HCT116 (cell line): ENCODE measurements around the gene ZWINT. TPM values are rescaled to one million over a fixed set of nuclear protein-coding genes. Genes with fewer than 3 reads are reported as not detected.

ENCODE experiments used
- ATAC-seq: fragments of 200-7000 bp; cut with Tn5 transposase; 2 replicates; pipeline ENCODE4 v1.9.1; 2020; ENCODE audit warnings: mild to moderate bottlenecking, moderate library complexity
- BruUV-seq: library from RNA; stranded (reverse); fragments of 400-500 nt; replicated peaks from 2 replicates; lab custom pipeline; 2021; lab: Mats Ljungman, UMichigan
- CTCF ChIA-PET: fragments of 300-600 bp; sonication (Branson Sonifier 250); formaldehyde crosslinking; loops from one replicate; lab custom pipeline; 2021; ENCODE audit warnings: antibody characterized with exemption; lab: Charles Lee
- POLR2A ChIA-PET: fragments of 300-600, 350-600 bp; sonication (Branson Sonifier 250); formaldehyde crosslinking; loops from one replicate; lab custom pipeline; 2021; ENCODE audit warnings: antibody characterized with exemption; lab: Charles Lee
- RAD21 ChIA-PET, 2 experiments: fragments of 300-600 bp; sonication (Branson Sonifier 250); formaldehyde crosslinking; loops; one replicate each; lab custom pipeline; 2023; ENCODE audit warnings: low total read pairs in 2 of 2; ENCODE audit not compliant: uncharacterized antibody in 2 of 2, unreplicated experiment in 2 of 2, low non-redundant PET in 1 of 2; lab: Charles Lee
- DNase-seq: peaks from one replicate; pipeline ENCODE4 v3.0.0-alpha.2; 2010; ENCODE audit warnings: low read depth, low spot score
- H2AFZ ChIP-seq: fragments of 200-600 bp; shearing (Covaris generic), sonication (generic); 2 replicates; pipeline ENCODE4 v1.6.1; 2017; ENCODE audit warnings: low read depth, mixed run types, mixed read lengths, antibody characterized with exemption, low read length; ENCODE audit not compliant: poor library complexity, severe bottlenecking
- H3K27ac ChIP-seq: 2 replicates; pipeline ENCODE4 v1.5.1; 2012; ENCODE audit warnings: low read depth, low read length
- H3K27me3 ChIP-seq: fragments of 200-600 bp; sonication (generic); 2 replicates; pipeline ENCODE4 v1.6.1; 2016; ENCODE audit warnings: mixed run types, low read length, mixed read lengths; ENCODE audit not compliant: insufficient read depth
- H3K36me3 ChIP-seq, 2 experiments: fragments of 200-500 bp in 1 of 2; fragments of 200-600 bp in 1 of 2; sonication (Bioruptor generic) in 1 of 2; sonication (generic) in 1 of 2; 2 replicates each; pipeline versions ENCODE4 v1.5.1 to v1.6.1; 2014 to 2016; ENCODE audit warnings: low read length in 2 of 2, inconsistent platforms in 1 of 2, mixed read lengths in 1 of 2, mixed run types in 1 of 2; ENCODE audit not compliant: insufficient read depth in 2 of 2, control insufficient read depth in 1 of 2
- H3K4me1 ChIP-seq, 2 experiments: fragments of 200-600 bp in 1 of 2; sonication (generic) in 1 of 2; 2 replicates each; pipeline versions ENCODE4 v1.5.1 to v1.6.1; 2012 to 2017; ENCODE audit warnings: low read length in 2 of 2, inconsistent platforms in 1 of 2, mild to moderate bottlenecking in 1 of 2, mixed read lengths in 1 of 2, mixed run types in 1 of 2, moderate library complexity in 1 of 2; ENCODE audit not compliant: insufficient read depth in 2 of 2, control insufficient read depth in 1 of 2
- H3K4me2 ChIP-seq: fragments of 200-600 bp; sonication (generic); 2 replicates; pipeline ENCODE4 v1.6.1; 2017; ENCODE audit warnings: mixed run types, low read length, mixed read lengths
- H3K4me3 ChIP-seq, 2 experiments: fragments of 200-600 bp in 1 of 2; sonication (generic) in 1 of 2; replicated peaks in 1 of 2; 2 replicates each; pipeline ENCODE4 v1.5.1; 2011 to 2016; ENCODE audit warnings: low read length in 2 of 2, control low read depth in 1 of 2, low read depth in 1 of 2, mild to moderate bottlenecking in 1 of 2, mixed read lengths in 1 of 2, mixed run types in 1 of 2
- H3K79me2 ChIP-seq: fragments of 200-600 bp; sonication (generic); 2 replicates; pipeline ENCODE4 v1.6.1; 2017; ENCODE audit warnings: mild to moderate bottlenecking, mixed run types, low read length, moderate library complexity, mixed read lengths; ENCODE audit not compliant: insufficient read depth
- H3K9ac ChIP-seq: fragments of 200-600 bp; sonication (generic); 2 replicates; pipeline ENCODE4 v1.6.1; 2016; ENCODE audit warnings: low read length, mixed read lengths
- H3K9me2 ChIP-seq: fragments of 200-600 bp; sonication (generic), shearing (Covaris generic); 2 replicates; pipeline ENCODE4 v1.6.1; 2017; ENCODE audit warnings: mixed run types, mild to moderate bottlenecking, moderate library complexity; ENCODE audit not compliant: insufficient read depth
- H3K9me3 ChIP-seq, 2 experiments: fragments of 200-500 bp in 1 of 2; fragments of 200-600 bp in 1 of 2; sonication (Bioruptor generic) in 1 of 2; sonication (generic) in 1 of 2; 2 replicates each; pipeline ENCODE4 v1.6.1; 2014 to 2017; ENCODE audit warnings: low read length in 2 of 2, mixed read lengths in 2 of 2, inconsistent platforms in 1 of 2, low read depth in 1 of 2, mild to moderate bottlenecking in 1 of 2, mixed run types in 1 of 2, moderate library complexity in 1 of 2; ENCODE audit not compliant: control insufficient read depth in 1 of 2, insufficient read depth in 1 of 2
- H4K20me1 ChIP-seq: fragments of 200-600 bp; sonication (generic), shearing (Covaris generic); 2 replicates; pipeline ENCODE4 v1.6.1; 2017; ENCODE audit warnings: mixed run types, mild to moderate bottlenecking, moderate library complexity; ENCODE audit not compliant: insufficient read depth
- ATF3 ChIP-seq: IDR thresholded peaks from 2 replicates; pipeline ENCODE4 v1.6.1; 2012
- CBX3 ChIP-seq: IDR thresholded peaks from 2 replicates; pipeline ENCODE4 v1.6.1; 2012; ENCODE audit warnings: low read depth
- ELF1 ChIP-seq: IDR thresholded peaks from 2 replicates; pipeline ENCODE4 v1.6.1; 2012; ENCODE audit warnings: low read depth, borderline replicate concordance
- EZH2phosphoT487 ChIP-seq: fragments of 200-600 bp; IDR thresholded peaks from 2 replicates; pipeline ENCODE4 v1.6.1; 2018; ENCODE audit warnings: antibody characterized with exemption, borderline replicate concordance
- MAX ChIP-seq: IDR thresholded peaks from 2 replicates; pipeline ENCODE4 v1.6.1; 2012
- POLR2A ChIP-seq: IDR thresholded peaks from 2 replicates; pipeline ENCODE4 v1.7.0; 2011; ENCODE audit warnings: borderline replicate concordance; ENCODE audit not compliant: insufficient read depth, insufficient read length; ENCODE audit errors: extremely low read depth
- POLR2AphosphoS5 ChIP-seq: IDR thresholded peaks from 2 replicates; pipeline ENCODE4 v1.6.1; 2011; ENCODE audit warnings: mild to moderate bottlenecking, low read depth, low read length, moderate library complexity
- RAD21 ChIP-seq: IDR thresholded peaks from 2 replicates; pipeline ENCODE4 v1.6.1; 2012; ENCODE audit warnings: low read depth, mild to moderate bottlenecking
- SP1 ChIP-seq: IDR thresholded peaks from 2 replicates; pipeline ENCODE4 v1.6.1; 2012; ENCODE audit warnings: low read depth
- ZNF274 ChIP-seq: fragments of 200-500 bp; sonication (Bioruptor generic); IDR thresholded peaks from 2 replicates; pipeline ENCODE4 v1.6.1; 2014; ENCODE audit warnings: mild to moderate bottlenecking, low read depth, low read length, inconsistent platforms
- intact Hi-C: fragments of 100-400 bp; cut with micrococcal nuclease; formaldehyde crosslinking; loops from 2 replicates; pipeline ENCODE4 v1.10.0; 2022
- total RNA-seq: library from RNA; stranded (reverse); gene quantifications from one replicate; pipeline ENCODE4 v1.2.1, GENCODE V29; 2021; ENCODE audit not compliant: unreplicated experiment

The ZWINT gene
- total RNA-seq, 1 experiment from 2014 or later = 64.5 TPM

GRCh38 chr10:56346845-56347415 is 14.1 kb downstream of the ZWINT start (continued):
- no peak for TF ChIP-seq EZH2phosphoT487

DNA sequence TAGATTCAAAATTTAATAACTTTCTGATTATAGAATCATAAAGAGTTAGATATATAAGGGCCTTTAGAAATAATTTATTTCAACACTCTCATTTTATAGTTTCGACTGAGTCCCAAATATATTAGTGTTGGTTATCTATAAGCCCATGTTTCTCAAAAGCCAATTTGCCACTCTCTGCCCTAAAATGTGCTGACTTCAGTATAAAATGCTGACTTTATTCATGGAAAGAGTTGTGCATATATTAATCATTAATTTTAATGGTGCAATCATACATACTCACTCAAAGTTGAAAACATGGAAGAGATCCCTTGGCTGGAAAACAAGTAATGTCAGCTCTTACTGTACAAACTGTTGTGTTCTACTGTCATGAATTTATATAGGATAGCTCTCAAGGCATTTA is 19.4 kb downstream of the ZWINT start:
- ATAC-seq = no peak
- no peaks in the 10 kb centered on the region for H3K79me2 ChIP-seq
- H3K9me2 ChIP-seq = no peaks in the 10 kb centered on the region
- H3K9ac ChIP-seq = no peak overlapping the region
- intact Hi-C loops = no loop called here
- no peak overlapping the region for H3K27ac ChIP-seq
- H2AFZ ChIP-seq = no peak overlapping the region
- H4K20me1 ChIP-seq = no peaks in the 10 kb centered on the region
- H3K4me2 ChIP-seq = no peak overlapping the region
- H3K36me3 ChIP-seq = no peaks in the 10 kb centered on the region
- TF ChIP-seq SP1 = no peak
- no peak for TF ChIP-seq ELF1
- TF ChIP-seq MAX = no peak
- TF ChIP-seq ZNF274 = no peak
- no peak for TF ChIP-seq CBX3
- no peak for TF ChIP-seq ATF3
- TF ChIP-seq RAD21 = no peak
- TF ChIP-seq POLR2A = no peak
- no peak for TF ChIP-seq POLR2AphosphoS5
- no peak for DNase-seq
- RAD21 ChIA-PET = no interaction called here
- CTCF ChIA-PET = no interaction called here
- H3K9me3 ChIP-seq = no peaks in the 10 kb centered on the region
- H3K4me1 ChIP-seq = no peaks in the 10 kb centered on the region
- POLR2A ChIA-PET = no interaction called here
- H3K4me3 ChIP-seq = no peak overlapping the region
- no peaks in the 10 kb centered on the region for H3K27me3 ChIP-seq
- BruUV-seq = no TSS peak
